OCI-LY1 (cell line): Measurements from ENCODE around the gene SYNM.

Source experiments
- H2AFZ ChIP-seq: fragments of 200-600 bp; sonication (generic), shearing (Covaris generic); 2 replicates; pipeline ENCODE4 v1.6.0; 2014; ENCODE audit warnings: antibody characterized with exemption, mild to moderate bottlenecking, low read length
- H3F3A ChIP-seq: fragments of 200-600 bp; sonication (generic), shearing (Covaris generic); 2 replicates; pipeline ENCODE4 v1.6.0; 2014; ENCODE audit warnings: mild to moderate bottlenecking, antibody characterized with exemption, low read length, moderate library complexity; ENCODE audit not compliant: insufficient read depth
- H3K27ac ChIP-seq: fragments of 200-600 bp; sonication (generic); 2 replicates; pipeline ENCODE4 v1.5.1; 2014; ENCODE audit warnings: low read length, mixed run types, mild to moderate bottlenecking, low read depth; ENCODE audit not compliant: poor library complexity, severe bottlenecking
- H3K27me3 ChIP-seq: fragments of 200-600 bp; sonication (generic); 2 replicates; pipeline ENCODE4 v1.6.0; 2014; ENCODE audit warnings: antibody characterized with exemption, mild to moderate bottlenecking, low read length, moderate library complexity; ENCODE audit not compliant: insufficient read depth
- H3K36me3 ChIP-seq: fragments of 200-600 bp; sonication (generic); 2 replicates; pipeline ENCODE4 v1.6.1; 2014; ENCODE audit warnings: mild to moderate bottlenecking, antibody characterized with exemption, low read length, moderate library complexity, mixed read lengths; ENCODE audit not compliant: insufficient read depth
- H3K4me1 ChIP-seq: fragments of 200-600 bp; sonication (generic); 2 replicates; pipeline ENCODE4 v1.5.1; 2014; ENCODE audit warnings: mild to moderate bottlenecking, low read length, moderate library complexity; ENCODE audit not compliant: insufficient read depth, severe bottlenecking
- H3K4me2 ChIP-seq: fragments of 200-600 bp; sonication (generic), shearing (Covaris generic); 2 replicates; pipeline ENCODE4 v1.6.1; 2014; ENCODE audit warnings: low read length
- H3K4me3 ChIP-seq: fragments of 200-600 bp; sonication (generic); 2 replicates; pipeline ENCODE4 v1.5.1; 2014; ENCODE audit warnings: low read length, low read depth, mild to moderate bottlenecking, mixed read lengths; ENCODE audit not compliant: poor library complexity, severe bottlenecking
- H3K79me2 ChIP-seq: fragments of 200-600 bp; shearing (Covaris generic); 2 replicates; pipeline ENCODE4 v1.6.1; 2016; ENCODE audit warnings: mixed run types, low read length, mixed read lengths; ENCODE audit not compliant: insufficient read depth
- H3K9ac ChIP-seq: fragments of 200-600 bp; sonication (generic), shearing (Covaris generic); 2 replicates; pipeline ENCODE4 v1.6.1; 2014; ENCODE audit warnings: mild to moderate bottlenecking, low read length, mixed read lengths
- H3K9me2 ChIP-seq: fragments of 200-600 bp; sonication (generic), shearing (Covaris generic); 2 replicates; pipeline ENCODE4 v1.6.1; 2014; ENCODE audit warnings: low read depth, mild to moderate bottlenecking, low read length, mixed read lengths
- H3K9me3 ChIP-seq: fragments of 200-600 bp; shearing (Covaris generic); 2 replicates; pipeline ENCODE4 v1.6.1; 2014; ENCODE audit warnings: low read length, mixed read lengths
- H4K20me1 ChIP-seq: fragments of 200-600 bp; sonication (generic), shearing (Covaris generic); 2 replicates; pipeline ENCODE4 v1.6.0; 2016; ENCODE audit warnings: mild to moderate bottlenecking, low read length; ENCODE audit not compliant: insufficient read depth
- CTCF ChIP-seq: fragments of 200-600 bp; sonication (generic), shearing (Covaris generic); IDR thresholded peaks from 2 replicates; pipeline ENCODE4 v1.5.1; 2017; ENCODE audit warnings: mild to moderate bottlenecking, antibody characterized with exemption, low read length, moderate library complexity, mixed read lengths
- EZH2 ChIP-seq: fragments of 200-600 bp; sonication (generic), shearing (Covaris generic); IDR thresholded peaks from 2 replicates; pipeline ENCODE4 v1.8.0; 2017; ENCODE audit warnings: borderline replicate concordance, mixed run types, mild to moderate bottlenecking, antibody characterized with exemption, low read length, moderate library complexity, mixed read lengths

Gene SYNM

GRCh38 chr15:99132634-99133287 lies 27.9 kb downstream of the SYNM start:
- Histone ChIP-seq H3F3A (no peaks in the 10 kb centered on the region), H4K20me1 (no peaks in the 10 kb centered on the region), H3K36me3 (no peaks in the 10 kb centered on the region), H3K4me3 (no peak overlapping the region), H3K4me2 (no peak overlapping the region), H3K27me3 (peaks cover 7% of the 10 kb centered on the region; the same call in 1 of the 2 replicates), H3K79me2 (no peaks in the 10 kb centered on the region), H3K4me1 (no peaks in the 10 kb centered on the region), H2AFZ (no peak overlapping the region), H3K27ac (no peak overlapping the region), H3K9me3 (no peaks in the 10 kb centered on the region), H3K9me2 (no peaks in the 10 kb centered on the region), H3K9ac (no peak overlapping the region)
- TF ChIP-seq CTCF (no peak), EZH2 (no peak)

GRCh38 chr15:99134317-99134821 lies 29.5 kb downstream of the SYNM start:
- Histone ChIP-seq H2AFZ (no peak overlapping the region), H3K27ac (no peak overlapping the region), H3K4me1 (no peaks in the 10 kb centered on the region), H3F3A (no peaks in the 10 kb centered on the region), H4K20me1 (no peaks in the 10 kb centered on the region), H3K79me2 (no peaks in the 10 kb centered on the region), H3K9me3 (no peaks in the 10 kb centered on the region), H3K9ac (no peak overlapping the region), H3K36me3 (no peaks in the 10 kb centered on the region), H3K9me2 (no peaks in the 10 kb centered on the region), H3K4me2 (no peak overlapping the region), H3K4me3 (no peak overlapping the region), H3K27me3 (0 out of 2 replicates have a peak, but pooled peaks cover under 1% of the 10 kb centered on the region)
- no peak for TF ChIP-seq CTCF
- no peak for TF ChIP-seq EZH2

GRCh38 chr15:99135194-99135593 lies 30.3 kb downstream of the SYNM start:
- no peaks in the 10 kb centered on the region for H3K79me2 ChIP-seq
- H2AFZ ChIP-seq: no peak overlapping the region
- H3K4me1 ChIP-seq: no peaks in the 10 kb centered on the region
- no peaks in the 10 kb centered on the region for H3K27me3 ChIP-seq
- H3K27ac ChIP-seq: no peak overlapping the region
- H3K4me2 ChIP-seq: no peak overlapping the region
- TF ChIP-seq CTCF (no peak), EZH2 (no peak)
- H3K9me3 ChIP-seq: no peaks in the 10 kb centered on the region
- H3K4me3 ChIP-seq: no peak overlapping the region
- no peak overlapping the region for H3K9ac ChIP-seq
- no peaks in the 10 kb centered on the region for H3F3A ChIP-seq
- no peaks in the 10 kb centered on the region for H4K20me1 ChIP-seq
- H3K9me2 ChIP-seq: no peaks in the 10 kb centered on the region
- no peaks in the 10 kb centered on the region for H3K36me3 ChIP-seq
